CD4-positive, alpha-beta T cell treated with Interleukin-17A for 4 hours (primary cell): ENCODE results near the gene LTBP4.
"Not testable (repeated sequence)": the region's sequence is repeated elsewhere in the genome, so short reads cannot be mapped to it uniquely, and the experiment has no call there.

Experiments used
- DNase-seq: peaks from one replicate; pipeline ENCODE4 v3.0.0-alpha.2; 2020; ENCODE audit warnings: mixed read lengths

LTBP4 gene

DNA sequence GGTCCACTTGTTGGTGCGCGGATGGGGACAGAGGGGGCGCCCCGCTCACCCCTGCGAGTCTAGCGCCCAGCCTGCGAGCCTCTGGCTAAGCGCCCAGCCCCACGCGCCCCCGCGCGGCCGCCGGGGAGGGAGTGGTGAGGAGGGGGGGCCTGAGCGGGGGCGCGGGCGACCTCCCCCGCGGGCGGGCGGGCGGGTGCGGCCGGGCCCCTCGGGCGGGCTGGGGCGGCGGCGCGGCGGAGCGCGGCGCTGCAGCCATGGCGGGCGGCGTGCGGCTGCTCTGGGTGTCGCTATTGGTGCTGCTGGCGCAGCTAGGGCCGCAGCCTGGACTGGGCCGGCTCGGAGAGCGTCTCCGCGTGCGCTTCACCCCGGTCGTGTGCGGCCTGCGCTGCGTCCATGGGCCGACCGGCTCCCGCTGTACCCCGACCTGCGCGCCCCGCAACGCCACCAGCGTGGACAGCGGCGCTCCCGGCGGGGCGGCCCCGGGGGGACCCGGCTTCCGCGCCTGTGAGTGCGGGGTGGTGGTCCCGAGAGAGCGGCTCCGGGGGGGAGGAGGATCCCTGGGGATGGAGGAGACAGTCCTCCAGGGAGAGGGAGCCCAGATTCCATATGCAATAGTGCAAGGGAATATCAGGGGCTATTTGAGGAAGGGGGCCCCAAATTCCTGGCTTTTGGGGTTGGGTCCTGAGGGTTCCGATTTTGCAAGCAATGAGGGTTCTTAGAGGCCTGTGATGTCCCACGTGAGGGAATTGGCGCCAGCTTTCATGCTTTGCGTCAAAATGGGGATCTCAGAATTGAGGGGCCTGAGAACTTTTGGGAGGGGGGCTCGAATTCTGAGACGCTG lies at the start of gene LTBP4:
Gene LTBP4, plus strand, starts transcription at position 236 of the 841 bp plus-strand sequence. Its CDS starts 19 bp downstream, at position 255.
- DNase-seq = peak; percentile 48

DNA sequence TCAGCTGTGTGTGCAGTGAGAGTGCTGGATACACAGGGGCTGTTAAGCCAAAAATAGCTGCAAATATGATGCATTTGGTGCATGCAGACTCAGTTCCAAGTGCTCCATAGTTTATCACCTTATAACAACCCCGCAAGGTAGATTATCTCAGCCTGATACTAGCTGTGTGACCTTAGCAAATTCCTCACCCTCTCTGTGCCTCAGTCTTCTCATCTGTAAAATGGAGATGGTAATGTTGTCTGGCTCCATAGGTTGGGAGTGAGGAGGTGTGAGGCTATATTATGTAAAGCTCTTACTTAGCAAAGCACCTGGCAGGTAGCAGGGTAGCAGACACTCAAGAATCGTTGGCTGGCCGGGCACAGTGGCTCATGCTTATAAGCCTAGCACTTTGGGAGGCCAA lies 48.3 kb upstream of the LTBP4 start:
- DNase-seq = no peak

DNA sequence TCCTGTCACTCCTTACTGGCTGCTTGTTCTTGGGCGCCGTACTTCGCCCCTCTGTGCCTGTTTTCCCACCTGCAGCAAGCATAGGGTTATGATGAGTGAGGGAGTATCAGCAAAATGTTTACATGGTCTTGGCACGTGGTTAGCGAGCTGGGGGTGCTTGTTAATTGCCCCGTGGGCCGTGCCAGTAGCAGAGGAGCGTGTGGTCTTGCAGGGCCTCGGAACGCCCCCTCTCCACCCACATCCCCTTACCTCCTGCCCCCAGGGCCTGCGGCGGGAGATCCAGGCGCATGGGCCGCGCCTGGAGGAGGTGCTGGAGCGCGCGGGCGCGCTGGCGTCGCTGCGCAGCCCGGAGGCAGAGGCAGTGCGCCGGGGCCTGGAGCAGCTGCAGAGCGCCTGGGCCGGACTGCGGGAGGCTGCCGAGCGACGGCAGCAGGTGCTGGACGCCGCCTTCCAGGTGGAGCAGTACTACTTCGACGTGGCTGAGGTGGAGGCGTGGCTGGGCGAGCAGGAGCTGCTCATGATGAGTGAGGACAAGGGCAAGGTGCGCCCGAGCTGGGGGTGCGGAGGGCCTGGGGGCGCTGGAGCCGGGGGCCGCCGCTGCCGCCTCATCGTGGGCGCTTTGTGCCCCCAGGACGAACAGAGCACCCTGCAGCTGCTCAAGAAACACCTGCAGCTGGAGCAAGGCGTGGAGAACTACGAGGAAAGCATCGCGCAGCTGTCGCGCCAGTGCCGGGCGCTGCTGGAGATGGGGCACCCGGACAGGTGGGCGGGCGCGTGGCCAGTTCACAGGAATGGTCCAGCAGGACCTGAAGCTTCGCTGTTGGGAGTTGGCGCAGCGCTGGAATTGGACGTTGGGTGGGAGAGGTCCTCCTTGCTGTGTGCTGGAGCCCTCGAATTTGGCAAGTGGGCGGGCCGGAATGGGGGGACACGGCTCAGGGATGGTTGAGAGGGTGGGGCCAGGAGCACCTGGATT lies 47.0 kb upstream of the LTBP4 start:
- DNase-seq = no peak

- DNase-seq = no peak
Measured at GRCh38 chr19:40555978-40556689, 45.0 kb upstream of the LTBP4 start.

- DNase-seq = no peak
Measured at GRCh38 chr19:40556953-40557530, 44.1 kb upstream of the LTBP4 start.

- no peak for DNase-seq
Measured at GRCh38 chr19:40559394-40559793, 41.8 kb upstream of the LTBP4 start.

GRCh38 chr19:40560092-40560507 lies 41.1 kb upstream of the LTBP4 start:
- DNase-seq = no peak

DNA sequence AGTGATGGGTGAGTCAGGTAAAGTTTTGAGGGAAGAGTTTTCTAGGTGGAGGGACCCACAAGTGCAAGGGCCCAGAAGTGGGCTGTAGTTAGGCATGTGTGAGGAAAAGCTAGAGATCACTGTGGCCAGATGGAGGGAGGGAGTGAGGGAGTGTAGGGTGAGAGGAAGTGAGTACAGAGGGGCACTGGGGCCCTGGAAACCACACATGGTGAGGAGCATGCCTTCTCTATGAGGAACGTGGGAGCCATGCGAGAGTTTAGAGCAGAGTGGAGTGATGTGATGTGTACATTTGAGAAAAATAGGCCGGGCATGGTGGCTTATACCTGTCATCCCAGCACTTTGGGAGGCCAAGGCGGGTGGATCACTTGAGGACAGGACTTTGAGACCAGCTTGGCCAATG lies 39.2 kb upstream of the LTBP4 start:
- DNase-seq = no peak

- DNase-seq = not testable (repeated sequence)
Measured at GRCh38 chr19:40564535-40564934, 36.6 kb upstream of the LTBP4 start.

GRCh38 chr19:40565355-40565754 lies 35.8 kb upstream of the LTBP4 start:
- DNase-seq = no peak

GRCh38 chr19:40565910-40566495 lies 35.2 kb upstream of the LTBP4 start:
- no peak for DNase-seq

DNA sequence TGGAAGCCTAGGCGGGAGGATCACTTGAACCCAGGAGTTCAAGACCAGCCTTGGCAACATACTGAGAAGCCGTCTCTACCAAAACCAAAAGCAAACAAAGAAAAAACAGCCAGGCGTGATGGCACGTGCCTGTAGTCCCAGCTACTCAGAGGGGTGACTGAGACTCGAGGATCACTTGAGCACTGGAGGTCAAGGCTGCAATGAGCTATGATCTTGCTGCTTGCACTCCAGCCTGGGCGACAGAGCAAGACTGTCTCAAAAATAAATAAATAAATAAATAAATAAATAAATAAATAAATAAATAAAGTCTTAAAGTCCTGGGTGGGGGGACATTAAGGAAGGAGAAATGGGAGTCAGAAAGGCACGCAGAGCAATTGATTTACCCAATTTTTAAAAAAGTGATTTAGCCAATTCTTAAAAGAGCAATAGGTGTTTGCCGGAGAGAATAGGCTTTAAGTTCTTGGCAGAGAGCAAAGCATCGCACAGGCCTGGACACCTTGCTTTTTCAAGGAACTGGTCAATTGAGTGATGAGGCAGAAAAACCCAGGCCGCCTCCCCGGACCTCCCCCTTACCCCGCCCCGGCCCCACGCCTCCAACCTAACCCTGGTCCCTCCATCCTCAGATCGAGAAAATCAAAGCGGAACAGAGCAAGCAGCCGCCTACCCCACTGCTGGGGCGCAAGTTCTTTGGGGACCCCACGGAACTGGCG lies 34.0 kb upstream of the LTBP4 start:
- DNase-seq = no peak

DNA sequence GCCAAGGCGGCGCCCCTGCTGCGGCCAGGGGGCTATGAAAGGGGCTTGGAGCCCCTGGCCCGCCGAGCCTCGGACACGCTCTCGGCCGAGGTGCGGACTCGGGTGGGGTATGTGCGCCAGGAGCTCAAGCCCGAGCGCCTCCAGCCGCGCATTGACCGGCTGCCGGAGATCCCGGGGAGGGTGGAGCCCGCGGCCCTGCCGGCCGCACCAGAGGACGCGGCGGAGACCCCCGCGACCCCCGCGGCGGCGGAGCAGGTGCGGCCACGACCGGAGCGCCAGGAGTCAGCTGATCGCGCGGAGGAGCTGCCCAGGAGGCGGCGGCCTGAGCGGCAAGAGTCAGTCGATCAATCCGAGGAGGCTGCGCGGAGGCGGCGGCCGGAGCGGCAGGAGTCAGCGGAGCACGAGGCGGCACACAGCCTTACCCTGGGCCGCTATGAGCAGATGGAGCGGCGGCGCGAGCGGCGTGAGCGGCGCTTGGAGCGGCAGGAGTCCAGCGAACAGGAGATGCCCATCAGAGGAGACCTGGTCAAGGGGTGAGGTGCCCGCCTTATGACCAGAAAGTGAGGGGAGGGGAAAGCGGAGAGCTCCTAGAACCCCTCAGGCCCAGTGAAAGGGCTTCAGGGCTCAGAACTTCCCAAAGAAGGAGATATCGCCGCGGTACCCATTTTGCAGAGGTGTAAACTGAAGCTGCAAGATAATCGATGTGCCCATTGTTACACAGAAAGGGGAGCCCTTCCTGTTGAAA lies 33.2 kb upstream of the LTBP4 start:
- no peak for DNase-seq

DNA sequence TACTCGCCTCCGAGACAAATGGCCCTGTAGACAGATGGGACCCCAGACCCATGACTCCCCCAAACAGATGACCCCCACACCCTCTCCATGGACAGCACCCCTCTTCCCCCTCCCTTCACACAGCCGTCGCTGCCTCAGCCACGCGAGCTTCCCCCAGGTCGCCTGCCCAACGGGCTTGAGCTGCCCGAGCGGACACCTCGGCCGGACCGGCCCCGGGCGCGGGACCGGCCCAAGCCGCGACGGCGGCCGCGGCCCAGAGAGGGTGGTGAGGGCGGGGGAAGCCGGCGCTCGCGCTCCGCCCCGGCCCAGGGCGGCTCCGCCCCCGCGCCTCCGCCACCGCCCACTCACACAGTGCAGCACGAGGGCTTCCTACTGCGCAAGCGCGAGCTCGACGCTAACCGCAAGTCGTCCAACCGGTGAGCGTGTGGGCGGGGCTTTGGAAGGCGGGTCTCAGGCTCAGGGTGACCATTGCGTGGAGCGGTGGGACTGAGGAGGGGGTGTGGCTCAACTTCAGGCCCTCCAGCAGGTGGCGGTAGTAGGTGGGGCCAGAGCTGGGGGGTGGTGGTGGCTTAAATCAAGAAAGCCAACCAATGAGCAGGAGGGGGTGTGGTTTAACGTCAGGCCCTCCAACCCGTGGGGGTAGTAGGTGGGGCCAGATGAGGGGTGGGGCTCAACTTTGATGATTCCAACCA lies 30.7 kb upstream of the LTBP4 start:
- DNase-seq = peak; percentile 98

DNA sequence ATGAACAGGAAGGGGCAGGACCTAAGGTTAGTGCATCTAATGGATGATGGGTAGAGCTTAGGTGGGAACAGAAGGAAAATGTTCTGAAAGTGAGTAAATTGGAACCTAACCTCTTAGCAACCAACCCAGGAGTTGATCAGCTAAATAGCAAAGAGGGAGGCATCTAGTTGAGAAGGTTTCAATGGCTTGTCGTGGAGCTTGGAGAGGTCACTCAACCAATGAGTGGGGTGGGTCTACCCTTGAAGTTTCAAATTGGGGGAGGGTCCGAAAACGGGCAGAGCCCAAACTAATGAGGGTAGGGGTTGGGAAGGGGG lies 30.2 kb upstream of the LTBP4 start:
- no peak for DNase-seq

DNA sequence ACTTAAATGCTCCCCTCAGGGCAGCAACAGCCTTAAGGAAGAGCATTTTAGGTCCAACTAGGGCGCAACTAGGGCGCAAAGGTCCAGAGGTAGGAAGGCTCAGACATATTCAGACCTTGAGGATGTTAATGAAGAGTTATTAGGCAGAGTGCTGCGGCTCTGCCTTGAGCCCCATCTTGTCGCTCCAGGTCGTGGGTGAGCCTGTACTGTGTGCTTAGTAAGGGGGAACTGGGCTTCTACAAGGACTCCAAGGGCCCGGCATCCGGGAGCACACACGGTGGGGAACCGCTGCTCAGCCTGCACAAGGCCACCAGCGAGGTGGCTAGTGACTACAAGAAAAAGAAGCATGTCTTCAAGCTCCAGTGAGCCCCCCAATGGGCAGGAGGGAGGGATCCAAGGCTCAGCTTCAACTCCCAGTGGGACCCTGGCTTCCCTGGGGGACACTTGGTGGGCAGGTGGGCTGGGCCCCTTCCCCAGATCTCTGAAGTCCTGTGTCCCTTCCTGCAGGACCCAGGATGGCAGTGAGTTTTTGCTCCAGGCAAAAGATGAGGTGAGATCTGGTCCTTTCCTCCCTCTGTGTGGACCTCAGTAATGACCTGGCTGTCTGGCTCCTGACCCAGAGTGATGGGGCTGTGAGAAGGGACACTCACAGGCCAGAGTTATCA lies 29.2 kb upstream of the LTBP4 start:
- no peak for DNase-seq

GRCh38 chr19:40575326-40575725 lies 25.8 kb upstream of the LTBP4 start:
- no peak for DNase-seq

DNA sequence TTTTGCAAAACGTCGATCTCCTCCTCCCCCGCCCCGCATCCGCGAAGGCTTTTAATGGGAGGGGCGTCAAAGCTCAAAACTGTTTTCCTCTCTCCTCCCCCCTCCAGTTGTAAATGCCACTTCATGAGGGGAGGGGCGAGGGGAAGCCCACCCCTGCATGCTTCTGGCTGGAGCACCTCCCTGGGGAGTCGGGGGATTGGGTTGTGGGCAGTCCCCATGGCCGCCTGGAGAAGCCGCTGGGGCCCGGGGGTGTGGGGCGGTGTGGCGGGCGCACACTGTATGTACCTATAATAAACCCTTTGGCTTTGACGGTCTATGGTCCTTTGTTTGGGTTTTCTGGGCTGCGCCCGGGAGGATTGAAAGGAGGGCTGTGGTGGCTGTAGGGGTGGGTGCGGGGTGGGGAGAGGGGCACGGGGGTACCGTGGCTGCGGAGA lies 25.0 kb upstream of the LTBP4 start:
- DNase-seq = peak; percentile 50

- peak; percentile 94 for DNase-seq
Measured at GRCh38 chr19:40576585-40577451, 24.4 kb upstream of the LTBP4 start, which contains the start of gene SHKBP1. TSS of gene SHKBP1 (plus strand) at chr19:40576873. CDS start at chr19:40576900, 27 bp downstream.
